K562 (cell line): ENCODE data around the gene ZMYM4. TPM values are rescaled to one million over a fixed set of nuclear protein-coding genes. Genes with fewer than 3 reads are reported as not detected.

Experiments used
- ATF7 ChIP-seq: fragments of 450-650 bp; IDR thresholded peaks from 2 replicates; pipeline ENCODE4 v1.7.1; 2014; ENCODE audit warnings: mild to moderate bottlenecking, moderate library complexity
- FUS ChIP-seq: fragments of 200-400 bp; formaldehyde crosslinking; optimal IDR thresholded peaks from 2 replicates; pipeline ENCODE3; 2017; ENCODE audit warnings: low read depth, low read length
- HMGN3 ChIP-seq: IDR thresholded peaks from 2 replicates; pipeline ENCODE4 v1.6.1; 2011; ENCODE audit warnings: borderline replicate concordance, low read depth, mild to moderate bottlenecking, mixed read lengths, low read length; ENCODE audit not compliant: insufficient read length; ENCODE audit errors: extremely low read depth
- KDM4B ChIP-seq, 2 experiments: fragments of 450-650 bp in 1 of 2; sonication (generic) in 1 of 2; IDR thresholded peaks; 2 replicates each; pipeline ENCODE4 v1.6.1; 2016 to 2017; ENCODE audit warnings: borderline replicate concordance in 2 of 2, antibody characterized with exemption in 1 of 2, low read depth in 1 of 2, mild to moderate bottlenecking in 1 of 2
- NONO ChIP-seq, 2 experiments: fragments of 200-400 bp in 1 of 2; fragments of 450-650 bp in 1 of 2; formaldehyde crosslinking in 1 of 2; IDR thresholded peaks; 2 replicates each; pipeline ENCODE4 v1.6.1; 2017; ENCODE audit warnings: low read depth in 2 of 2, mild to moderate bottlenecking in 2 of 2, moderate library complexity in 2 of 2, low read length in 1 of 2
- RUNX1 ChIP-seq: sonication (generic); IDR thresholded peaks from 2 replicates; pipeline ENCODE4 v1.6.1; 2016; ENCODE audit warnings: antibody characterized with exemption, low read depth
- TAF1 ChIP-seq: IDR thresholded peaks from 2 replicates; pipeline ENCODE4 v1.6.1; 2011; ENCODE audit warnings: mild to moderate bottlenecking, low read length, moderate library complexity; ENCODE audit not compliant: insufficient read depth, control insufficient read depth, severe bottlenecking; ENCODE audit errors: extremely low read depth
- ZNF146 ChIP-seq: IDR thresholded peaks from one replicate; pipeline ENCODE4 v1.6.1; 2018; ENCODE audit warnings: missing compliant biosample characterization; ENCODE audit not compliant: unreplicated experiment
- ZNF224 ChIP-seq: sonication (generic); formaldehyde crosslinking; IDR thresholded peaks from 2 replicates; pipeline ENCODE4 v1.8.0; 2022; ENCODE audit warnings: mild to moderate bottlenecking, missing genetic modification reagents
- ZNF77 ChIP-seq: fragments of 250-450 bp; sonication (Bioruptor Pico); IDR thresholded peaks from 2 replicates; pipeline ENCODE4 v1.5.0; 2020
- ZZZ3 ChIP-seq: fragments of 450-650 bp; IDR thresholded peaks from 2 replicates; pipeline ENCODE4 v1.6.1; 2016; ENCODE audit warnings: antibody characterized with exemption, mild to moderate bottlenecking, moderate library complexity
- polyA plus RNA-seq, 8 experiments: library from polyadenylated mRNA; depleted of rRNA in 4 of 8; stranded (reverse) in 5 of 8; unstranded in 3 of 8; fragments of >200 nt; fragmentation: Nextera tagmentation in 2 of 8; fragmentation: Illumina TruSeq in 1 of 8; extraction: Ambion mirVana in 2 of 8; extraction: Trizol in 1 of 8; gene quantifications; 2 replicates each; pipeline versions ENCODE4 v1.2.1 to v1.2.3, GENCODE V29; 2011 to 2014; ENCODE audit warnings: inconsistent platforms in 1 of 8, missing spikeins in 1 of 8
- total RNA-seq, 7 experiments: library from RNA; depleted of rRNA in 6 of 7; stranded (reverse); fragments of >200 nt in 6 of 7; fragmentation: Illumina TruSeq in 2 of 7; extraction: Trizol in 2 of 7; gene quantifications; 2 replicates each; pipeline versions ENCODE4 v1.2.1 to v1.2.3, GENCODE V29; 2011 to 2021; ENCODE audit warnings: low replicate concordance in 1 of 7
- TF ChIP-seq, protein P1 (sequence below), 2 experiments: fragments of 450-650 bp in 1 of 2; sonication (generic) in 1 of 2; formaldehyde crosslinking in 1 of 2; IDR thresholded peaks; 2 replicates each; pipeline versions ENCODE4 v1.7.1 to v1.9.0; 2016 to 2022; ENCODE audit warnings: inconsistent platforms in 1 of 2, mild to moderate bottlenecking in 1 of 2, missing genetic modification reagents in 1 of 2
- TF ChIP-seq, protein P2 (sequence below): fragments of 250-450 bp; sonication (Bioruptor Pico); IDR thresholded peaks from 2 replicates; pipeline ENCODE4 v1.5.0; 2020; ENCODE audit warnings: mild to moderate bottlenecking
- TF ChIP-seq, protein P3 (sequence below), 2 experiments: fragments of 250-450 bp in 1 of 2; fragments of 450-650 bp in 1 of 2; sonication (Bioruptor Pico) in 1 of 2; IDR thresholded peaks; 2 replicates each; pipeline versions ENCODE4 v1.6.1 to v1.8.0; 2016 to 2021; ENCODE audit warnings: mild to moderate bottlenecking in 2 of 2, moderate library complexity in 2 of 2, missing compliant biosample characterization in 1 of 2, missing genetic modification characterization in 1 of 2

ZMYM4 gene
- total and polyA plus RNA-seq, 9 of the 15 experiments (the other 6 are each of a cell fraction or from before 2014, with no cell fraction given), result 15.2 to 77.2 (median 63.3) TPM

DNA sequence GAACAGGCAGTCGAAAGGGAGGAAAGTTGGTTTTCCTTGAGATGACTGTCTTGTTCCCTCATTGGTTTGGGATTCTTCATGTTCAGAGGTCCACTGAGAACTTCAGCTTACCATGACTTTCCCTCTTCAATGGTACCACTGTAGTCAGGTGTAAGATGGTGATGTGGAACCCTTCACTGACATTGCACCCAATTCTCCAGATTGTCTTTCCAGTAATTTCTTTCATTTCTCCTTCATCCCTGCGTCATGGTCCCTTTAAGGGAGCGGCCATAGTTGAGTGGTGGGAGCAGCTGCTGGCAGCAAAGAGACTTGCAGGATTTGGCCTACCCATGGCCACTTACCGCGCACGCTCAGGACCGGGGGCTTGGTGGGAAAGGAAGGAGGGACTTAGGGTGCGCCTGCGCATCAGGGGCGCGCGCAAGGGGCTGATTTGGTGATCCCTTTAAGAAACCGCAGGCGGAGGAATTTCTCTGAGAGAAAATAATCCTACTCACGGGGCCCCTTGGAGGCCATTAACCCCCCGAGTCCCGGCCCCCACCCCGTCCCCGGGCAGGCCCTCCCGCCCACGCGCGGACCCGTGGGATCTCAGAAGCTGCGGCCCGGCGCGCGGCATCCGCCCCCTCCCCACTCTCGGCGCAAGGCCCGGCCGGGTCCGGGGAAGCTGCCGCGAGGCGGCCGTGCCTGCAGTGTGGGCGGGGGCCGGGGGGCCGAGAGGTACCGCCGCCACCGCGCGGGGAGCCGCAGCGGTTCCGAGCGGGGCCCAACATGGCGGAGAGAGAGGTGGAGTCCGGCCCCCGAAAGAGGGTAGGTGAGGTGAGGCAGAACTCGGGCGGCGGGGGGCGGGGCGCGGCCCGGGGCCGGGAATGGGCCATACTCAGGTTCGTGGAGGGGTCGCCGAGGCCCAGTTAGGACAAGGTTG, at the start of gene ZMYM4 (continued):
- TF ChIP-seq, protein P1, sequence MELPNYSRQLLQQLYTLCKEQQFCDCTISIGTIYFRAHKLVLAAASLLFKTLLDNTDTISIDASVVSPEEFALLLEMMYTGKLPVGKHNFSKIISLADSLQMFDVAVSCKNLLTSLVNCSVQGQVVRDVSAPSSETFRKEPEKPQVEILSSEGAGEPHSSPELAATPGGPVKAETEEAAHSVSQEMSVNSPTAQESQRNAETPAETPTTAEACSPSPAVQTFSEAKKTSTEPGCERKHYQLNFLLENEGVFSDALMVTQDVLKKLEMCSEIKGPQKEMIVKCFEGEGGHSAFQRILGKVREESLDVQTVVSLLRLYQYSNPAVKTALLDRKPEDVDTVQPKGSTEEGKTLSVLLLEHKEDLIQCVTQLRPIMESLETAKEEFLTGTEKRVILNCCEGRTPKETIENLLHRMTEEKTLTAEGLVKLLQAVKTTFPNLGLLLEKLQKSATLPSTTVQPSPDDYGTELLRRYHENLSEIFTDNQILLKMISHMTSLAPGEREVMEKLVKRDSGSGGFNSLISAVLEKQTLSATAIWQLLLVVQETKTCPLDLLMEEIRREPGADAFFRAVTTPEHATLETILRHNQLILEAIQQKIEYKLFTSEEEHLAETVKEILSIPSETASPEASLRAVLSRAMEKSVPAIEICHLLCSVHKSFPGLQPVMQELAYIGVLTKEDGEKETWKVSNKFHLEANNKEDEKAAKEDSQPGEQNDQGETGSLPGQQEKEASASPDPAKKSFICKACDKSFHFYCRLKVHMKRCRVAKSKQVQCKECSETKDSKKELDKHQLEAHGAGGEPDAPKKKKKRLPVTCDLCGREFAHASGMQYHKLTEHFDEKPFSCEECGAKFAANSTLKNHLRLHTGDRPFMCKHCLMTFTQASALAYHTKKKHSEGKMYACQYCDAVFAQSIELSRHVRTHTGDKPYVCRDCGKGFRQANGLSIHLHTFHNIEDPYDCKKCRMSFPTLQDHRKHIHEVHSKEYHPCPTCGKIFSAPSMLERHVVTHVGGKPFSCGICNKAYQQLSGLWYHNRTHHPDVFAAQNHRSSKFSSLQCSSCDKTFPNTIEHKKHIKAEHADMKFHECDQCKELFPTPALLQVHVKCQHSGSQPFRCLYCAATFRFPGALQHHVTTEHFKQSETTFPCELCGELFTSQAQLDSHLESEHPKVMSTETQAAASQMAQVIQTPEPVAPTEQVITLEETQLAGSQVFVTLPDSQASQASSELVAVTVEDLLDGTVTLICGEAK (IDR thresholded peaks at IDR 0.05), result peak; percentile 64
- TF ChIP-seq, protein P1 (CRISPR knock-in tag; IDR thresholded peaks at IDR 0.05), result no peak
- TF ChIP-seq, protein P2, sequence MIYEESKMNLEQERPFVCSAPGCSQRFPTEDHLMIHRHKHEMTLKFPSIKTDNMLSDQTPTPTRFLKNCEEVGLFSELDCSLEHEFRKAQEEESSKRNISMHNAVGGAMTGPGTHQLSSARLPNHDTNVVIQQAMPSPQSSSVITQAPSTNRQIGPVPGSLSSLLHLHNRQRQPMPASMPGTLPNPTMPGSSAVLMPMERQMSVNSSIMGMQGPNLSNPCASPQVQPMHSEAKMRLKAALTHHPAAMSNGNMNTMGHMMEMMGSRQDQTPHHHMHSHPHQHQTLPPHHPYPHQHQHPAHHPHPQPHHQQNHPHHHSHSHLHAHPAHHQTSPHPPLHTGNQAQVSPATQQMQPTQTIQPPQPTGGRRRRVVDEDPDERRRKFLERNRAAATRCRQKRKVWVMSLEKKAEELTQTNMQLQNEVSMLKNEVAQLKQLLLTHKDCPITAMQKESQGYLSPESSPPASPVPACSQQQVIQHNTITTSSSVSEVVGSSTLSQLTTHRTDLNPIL (CRISPR knock-in tag), result no peak
- TF ChIP-seq KDM4B (IDR thresholded peaks at IDR 0.05; ENCODE audit: borderline replicate concordance in 2 of 2, low read depth in 1 of 2) (0 out of 4 replicates have a peak, but pooled peaks of 1 of the 2 experiments have one; percentile 37), ZNF146 (CRISPR knock-in tag) (peak; percentile 8), ZNF224 (no peak), RUNX1 (0 out of 2 replicates have a peak, but pooled peaks have one; percentile 50), ZZZ3 (no peak), ATF7 (peak; percentile 53; the same call in 1 of the 2 replicates), TAF1 (peak; percentile 63), HMGN3 (peak; percentile 82), NONO (IDR thresholded peaks at IDR 0.05; ENCODE audit: low read depth in 2 of 2, low read length in 1 of 2) (peak; percentile 51 to 62; a peak in 1 of 4 replicates), FUS (peak; percentile 34), ZNF77 (CRISPR knock-in tag) (0 out of 2 replicates have a peak, but pooled peaks have one; percentile 60)
- TF ChIP-seq, protein P3, sequence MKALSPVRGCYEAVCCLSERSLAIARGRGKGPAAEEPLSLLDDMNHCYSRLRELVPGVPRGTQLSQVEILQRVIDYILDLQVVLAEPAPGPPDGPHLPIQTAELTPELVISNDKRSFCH (CRISPR knock-in tag; IDR thresholded peaks at IDR 0.05), result no peak
- TF ChIP-seq, protein P3 (tag; IDR thresholded peaks at IDR 0.05), result no peak
